Mesendoderm (in vitro differentiated cells): Measurements from ENCODE around the gene THSD4.

ENCODE experiments used
- DNase-seq: peaks from one replicate; pipeline ENCODE4 v3.0.0; 2013
- H2AK5ac ChIP-seq: 2 replicates; pipeline ENCODE4 v1.6.1; 2013; ENCODE audit warnings: low read length, inconsistent platforms
- H2BK120ac ChIP-seq: 2 replicates; pipeline ENCODE4 v1.6.1; 2013; ENCODE audit warnings: low read depth, mild to moderate bottlenecking, low read length, moderate library complexity, mixed read lengths
- H2BK15ac ChIP-seq: replicated peaks from 2 replicates; pipeline ENCODE4 v1.6.1; 2013; ENCODE audit warnings: low read depth, mild to moderate bottlenecking, moderate library complexity
- H2BK5ac ChIP-seq: 2 replicates; pipeline ENCODE4 v1.6.1; 2013; ENCODE audit warnings: low read length, inconsistent platforms
- H3K18ac ChIP-seq: 2 replicates; pipeline ENCODE4 v1.6.1; 2013; ENCODE audit warnings: mild to moderate bottlenecking, low read length, mixed read lengths
- H3K23ac ChIP-seq: one replicate; pipeline ENCODE4 v1.6.1; 2013; ENCODE audit warnings: low read length
- H3K27ac ChIP-seq: 2 replicates; pipeline ENCODE4 v1.5.1; 2013; ENCODE audit warnings: low read depth, mild to moderate bottlenecking, inconsistent platforms, low read length, moderate library complexity
- H3K27me3 ChIP-seq: 2 replicates; pipeline ENCODE4 v1.6.1; 2013; ENCODE audit warnings: low read length, control low read depth, mild to moderate bottlenecking, inconsistent platforms; ENCODE audit not compliant: insufficient read depth, poor library complexity
- H3K36me3 ChIP-seq: 2 replicates; pipeline ENCODE4 v1.6.1; 2013; ENCODE audit warnings: low read length, inconsistent platforms; ENCODE audit not compliant: control insufficient read depth, insufficient read depth
- H3K4ac ChIP-seq: one replicate; pipeline ENCODE4 v1.6.1; 2013; ENCODE audit warnings: low read depth, mild to moderate bottlenecking, low read length, moderate library complexity
- H3K4me1 ChIP-seq: 2 replicates; pipeline ENCODE4 v1.6.1; 2013; ENCODE audit warnings: low read depth, low read length, inconsistent platforms; ENCODE audit not compliant: control insufficient read depth
- H3K4me2 ChIP-seq: 2 replicates; pipeline ENCODE4 v1.6.1; 2013; ENCODE audit warnings: low read length
- H3K4me3 ChIP-seq: 2 replicates; pipeline ENCODE4 v1.5.1; 2013; ENCODE audit warnings: mild to moderate bottlenecking, low read length
- H3K56ac ChIP-seq: one replicate; pipeline ENCODE4 v1.6.1; 2013; ENCODE audit warnings: low read length
- H3K79me1 ChIP-seq: 2 replicates; pipeline ENCODE4 v1.6.1; 2013; ENCODE audit warnings: low read length, inconsistent platforms
- H3K79me2 ChIP-seq: 2 replicates; pipeline ENCODE4 v1.6.1; 2013; ENCODE audit warnings: mild to moderate bottlenecking, low read length; ENCODE audit not compliant: control insufficient read depth, insufficient read depth
- H3K9ac ChIP-seq: 2 replicates; pipeline ENCODE4 v1.6.1; 2013; ENCODE audit warnings: low read length, inconsistent platforms
- H4K5ac ChIP-seq: one replicate; pipeline ENCODE4 v1.6.1; 2013; ENCODE audit warnings: low read length
- H4K8ac ChIP-seq: one replicate; pipeline ENCODE4 v1.6.1; 2013; ENCODE audit warnings: low read depth, mild to moderate bottlenecking, control low read depth, low read length, moderate library complexity
- WGBS: extraction: QIAGEN DNeasy Blood & Tissue Kit; methylation state at CpG from one replicate; pipeline ENCODE4 v1.1.7; 2013; ENCODE audit warnings: low lambda C conversion rate, missing lambda C conversion rate; ENCODE audit not compliant: insufficient coverage; ENCODE audit errors: extremely low coverage; 5-methylcytosine and 5-hydroxymethylcytosine counted together

Gene THSD4

DNA sequence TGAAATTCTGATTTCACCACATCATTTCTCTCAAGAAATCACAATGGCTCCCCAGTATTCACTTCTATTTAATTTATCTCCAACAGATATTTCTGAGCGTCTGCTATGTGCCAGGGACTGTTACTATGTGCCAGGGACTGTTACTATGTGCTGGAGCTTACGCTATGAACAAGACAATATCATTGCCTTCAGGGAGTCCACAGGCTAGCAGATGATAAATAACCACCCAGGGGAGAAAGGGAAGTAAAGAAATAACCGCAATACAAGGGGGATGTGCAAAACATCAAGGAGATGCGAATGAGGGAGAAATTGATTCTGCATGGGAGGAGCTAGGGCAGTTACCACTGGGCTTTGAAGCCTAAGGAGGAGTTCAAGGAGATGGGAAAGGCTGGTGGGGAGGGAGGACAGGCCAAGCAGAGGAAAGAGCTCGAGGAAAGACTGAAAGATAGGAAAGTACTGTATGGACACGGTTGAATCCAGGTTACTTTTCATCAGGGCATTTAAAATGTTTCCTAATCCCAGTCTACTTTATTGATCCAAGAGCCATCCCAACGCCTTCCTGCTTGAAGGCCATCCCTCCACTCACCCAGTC lies 2.5 kb downstream of the THSD4 start:
- no peak overlapping the region for H4K5ac ChIP-seq
- H2BK15ac ChIP-seq = no peak overlapping the region
- H2AK5ac ChIP-seq = no peak overlapping the region
- H3K79me2 ChIP-seq = no peaks in the 10 kb centered on the region
- H3K27me3 ChIP-seq = no peaks in the 10 kb centered on the region
- H2BK120ac ChIP-seq = no peak overlapping the region
- H3K56ac ChIP-seq = no peak overlapping the region
- no peaks in the 10 kb centered on the region for H3K36me3 ChIP-seq
- no peak overlapping the region for H3K18ac ChIP-seq
- H3K4me2 ChIP-seq = no peak overlapping the region
- no peak overlapping the region for H3K4me3 ChIP-seq
- H3K23ac ChIP-seq = no peak overlapping the region
- no peak overlapping the region for H2BK5ac ChIP-seq
- H3K4me1 ChIP-seq = peaks cover 6% of the 10 kb centered on the region
- no peak overlapping the region for H4K8ac ChIP-seq
- no peak for DNase-seq
- no peak overlapping the region for H3K9ac ChIP-seq
- no peak overlapping the region for H3K4ac ChIP-seq
- H3K27ac ChIP-seq = no peak overlapping the region
- WGBS = no CpG with 5 or more reads among the region's 7 CpGs
- H3K79me1 ChIP-seq = no peaks in the 10 kb centered on the region

DNA sequence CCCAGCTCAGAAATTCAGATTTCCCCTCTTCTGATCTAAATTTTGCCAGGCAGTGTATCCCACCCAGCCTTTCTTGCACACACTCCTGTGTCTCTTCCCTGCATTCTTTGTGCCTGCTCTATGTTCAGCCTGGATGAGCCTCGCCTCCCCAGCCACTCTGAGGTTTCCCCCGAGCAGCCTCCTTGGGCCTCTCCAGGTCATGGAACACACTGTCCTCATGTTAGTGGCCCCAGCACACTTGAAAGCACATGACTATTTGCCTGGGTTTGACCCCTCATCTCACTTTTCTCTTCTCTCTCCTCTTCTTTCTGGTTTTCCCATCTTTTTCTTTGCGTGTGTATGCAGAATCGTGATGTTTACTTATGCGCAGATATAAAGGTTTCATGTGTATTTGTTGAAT lies 3.1 kb downstream of the THSD4 start:
- H3K4me2 ChIP-seq = no peak overlapping the region
- no peaks in the 10 kb centered on the region for H3K36me3 ChIP-seq
- no peaks in the 10 kb centered on the region for H3K79me1 ChIP-seq
- no peak overlapping the region for H3K18ac ChIP-seq
- no peak overlapping the region for H2AK5ac ChIP-seq
- H2BK5ac ChIP-seq = no peak overlapping the region
- H3K27me3 ChIP-seq = no peaks in the 10 kb centered on the region
- no peak overlapping the region for H3K23ac ChIP-seq
- WGBS = no CpG with 5 or more reads among the region's 5 CpGs
- H4K8ac ChIP-seq = no peak overlapping the region
- no peak overlapping the region for H3K9ac ChIP-seq
- no peak overlapping the region for H3K27ac ChIP-seq
- peaks cover 6% of the 10 kb centered on the region for H3K4me1 ChIP-seq
- no peak overlapping the region for H2BK120ac ChIP-seq
- no peak overlapping the region for H3K4me3 ChIP-seq
- no peaks in the 10 kb centered on the region for H3K79me2 ChIP-seq
- H3K4ac ChIP-seq = no peak overlapping the region
- no peak overlapping the region for H3K56ac ChIP-seq
- DNase-seq = no peak
- H4K5ac ChIP-seq = no peak overlapping the region
- H2BK15ac ChIP-seq = no peak overlapping the region

- DNase-seq = no peak
- Histone ChIP-seq H3K79me1 (no peaks in the 10 kb centered on the region), H3K4me2 (no peak overlapping the region), H2BK5ac (no peak overlapping the region), H2BK15ac (no peak overlapping the region), H4K8ac (no peak overlapping the region), H3K79me2 (no peaks in the 10 kb centered on the region), H3K56ac (no peak overlapping the region), H3K36me3 (no peaks in the 10 kb centered on the region), H2AK5ac (no peak overlapping the region), H3K4ac (no peak overlapping the region), H3K18ac (no peak overlapping the region), H3K4me1 (peaks cover 6% of the 10 kb centered on the region), H3K9ac (no peak overlapping the region), H2BK120ac (no peak overlapping the region), H4K5ac (no peak overlapping the region), H3K23ac (no peak overlapping the region), H3K4me3 (no peak overlapping the region), H3K27me3 (no peaks in the 10 kb centered on the region), H3K27ac (no peak overlapping the region)
- no CpG with 5 or more reads among the region's 11 CpGs for WGBS
Observed at GRCh38 chr15:71118881-71119632, 3.8 kb downstream of the THSD4 start.

DNA sequence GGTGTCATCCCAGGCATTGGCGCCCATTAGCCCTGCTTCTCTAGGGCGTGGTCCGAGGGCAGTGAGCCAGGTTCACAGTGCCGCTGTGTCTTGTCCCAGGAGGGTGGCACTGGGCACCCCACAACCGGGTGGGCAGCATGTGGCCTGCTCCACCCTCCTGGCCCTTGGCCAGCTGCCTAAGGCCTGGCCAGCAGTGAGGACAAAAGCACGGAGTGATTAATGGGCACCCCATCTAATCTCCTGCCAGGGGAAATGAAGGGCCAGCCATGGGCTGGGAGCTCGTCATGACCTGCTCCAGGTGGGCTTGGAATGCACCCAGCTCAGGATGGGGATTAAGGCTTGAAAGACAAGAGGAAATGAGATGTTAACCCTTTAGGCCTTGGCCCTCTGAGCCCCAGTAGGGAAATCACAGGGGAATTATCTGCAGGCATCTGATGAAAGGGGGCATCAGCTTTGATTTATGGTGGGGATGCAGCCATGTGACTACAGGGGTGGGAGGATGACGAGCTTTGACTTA lies 5.2 kb downstream of the THSD4 start:
- Histone ChIP-seq H3K27ac (no peak overlapping the region), H3K79me2 (no peaks in the 10 kb centered on the region), H3K18ac (no peak overlapping the region), H2BK120ac (no peak overlapping the region), H4K5ac (no peak overlapping the region), H4K8ac (no peak overlapping the region), H2BK5ac (no peak overlapping the region), H3K79me1 (no peaks in the 10 kb centered on the region), H3K9ac (no peak overlapping the region), H3K4me1 (peaks cover 6% of the 10 kb centered on the region), H3K4me2 (no peak overlapping the region), H3K36me3 (no peaks in the 10 kb centered on the region), H3K4ac (no peak overlapping the region), H3K23ac (no peak overlapping the region), H3K4me3 (no peak overlapping the region), H2BK15ac (no peak overlapping the region), H3K56ac (no peak overlapping the region), H2AK5ac (no peak overlapping the region), H3K27me3 (no peaks in the 10 kb centered on the region)
- WGBS = no CpG with 5 or more reads among the region's 8 CpGs
- DNase-seq = no peak

DNA sequence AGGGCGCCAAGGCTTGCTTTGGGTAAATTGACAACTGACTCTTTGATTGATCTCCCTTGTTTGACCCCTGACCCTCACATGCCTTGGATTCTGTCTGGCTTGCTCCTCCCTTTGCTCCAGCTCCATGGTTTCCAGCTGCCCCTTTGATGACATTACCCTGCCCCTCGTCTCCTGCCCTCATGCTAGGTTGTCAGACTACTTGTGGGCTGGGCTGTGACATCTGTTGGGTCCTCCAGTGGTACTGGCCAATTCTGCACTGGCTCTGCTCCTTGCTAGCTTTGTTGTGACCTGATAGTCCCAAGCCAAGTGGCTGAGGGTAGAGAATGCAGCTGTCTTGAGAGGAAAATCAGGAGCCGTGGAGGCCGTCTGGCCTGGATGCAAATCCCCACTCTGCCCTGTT lies 6.2 kb downstream of the THSD4 start:
- H3K79me2 ChIP-seq = no peaks in the 10 kb centered on the region
- H3K27me3 ChIP-seq = no peaks in the 10 kb centered on the region
- H4K5ac ChIP-seq = no peak overlapping the region
- H3K9ac ChIP-seq = no peak overlapping the region
- no peak overlapping the region for H3K4me2 ChIP-seq
- no CpG with 5 or more reads among the region's 4 CpGs for WGBS
- no peak overlapping the region for H3K56ac ChIP-seq
- no peak overlapping the region for H2AK5ac ChIP-seq
- H2BK120ac ChIP-seq = no peak overlapping the region
- no peak overlapping the region for H3K4ac ChIP-seq
- H3K79me1 ChIP-seq = no peaks in the 10 kb centered on the region
- no peak overlapping the region for H3K27ac ChIP-seq
- no peaks in the 10 kb centered on the region for H3K36me3 ChIP-seq
- peak; percentile 76 for DNase-seq
- H3K18ac ChIP-seq = no peak overlapping the region
- no peak overlapping the region for H3K4me3 ChIP-seq
- H2BK5ac ChIP-seq = no peak overlapping the region
- H3K23ac ChIP-seq = no peak overlapping the region
- peaks cover 5% of the 10 kb centered on the region for H3K4me1 ChIP-seq
- H4K8ac ChIP-seq = no peak overlapping the region
- no peak overlapping the region for H2BK15ac ChIP-seq
